Stimulated activated CD4-positive, alpha-beta T cell treated with anti-CD3 and anti-CD28 coated beads, Interleukin-12 subunit alpha, Interleukin-12 subunit beta, amount 100 ng/mL, for 4 hours (primary cell): Measurements from ENCODE around the gene SLC27A5.

Experiments
- DNase-seq: peaks from one replicate; pipeline ENCODE4 v3.0.0-alpha.2; 2020

Gene SLC27A5

GRCh38 chr19:58511353-58512208 lies at the start of gene SLC27A5:
SLC27A5 (minus strand) TSS chr19:58511992; CDS start chr19:58511955, 37 bp downstream.
- no peak for DNase-seq

GRCh38 chr19:58560921-58561320 lies 49.1 kb upstream of the SLC27A5 start:
- DNase-seq: no peak

- no peak for DNase-seq
Observed at GRCh38 chr19:58560007-58560887, 48.5 kb upstream of the SLC27A5 start.

- DNase-seq: peak; percentile 66
Observed at GRCh38 chr19:58559275-58560006, 47.6 kb upstream of the SLC27A5 start.

GRCh38 chr19:58558623-58559274 lies 47.0 kb upstream of the SLC27A5 start:
- peak; percentile 100 for DNase-seq

GRCh38 chr19:58558066-58558622 lies 46.4 kb upstream of the SLC27A5 start, which contains the start of gene UBE2M:
UBE2M (minus strand) TSS chr19:58558611; CDS start chr19:58558381, 230 bp downstream.
- no peak for DNase-seq

- DNase-seq: no peak
Observed at GRCh38 chr19:58557221-58558065, 45.7 kb upstream of the SLC27A5 start.

GRCh38 chr19:58556622-58557220 lies 44.9 kb upstream of the SLC27A5 start:
- no peak for DNase-seq

GRCh38 chr19:58555920-58556621 lies 44.3 kb upstream of the SLC27A5 start:
- DNase-seq: no peak

GRCh38 chr19:58555369-58555885 lies 43.6 kb upstream of the SLC27A5 start:
- no peak for DNase-seq

GRCh38 chr19:58554494-58555368 lies 42.9 kb upstream of the SLC27A5 start, which contains the start of gene CHMP2A:
CHMP2A (minus strand) TSS chr19:58555105; CDS start chr19:58554212, 893 bp downstream.
- DNase-seq: peak; percentile 98

GRCh38 chr19:58553799-58554493 lies 42.2 kb upstream of the SLC27A5 start:
- DNase-seq: no peak

- DNase-seq: no peak
Observed at GRCh38 chr19:58552655-58553054, 40.9 kb upstream of the SLC27A5 start.

GRCh38 chr19:58551577-58552471 lies 40.0 kb upstream of the SLC27A5 start:
- DNase-seq: no peak

- DNase-seq: no peak
Observed at GRCh38 chr19:58551123-58551497, 39.3 kb upstream of the SLC27A5 start.

- DNase-seq: no peak
Observed at GRCh38 chr19:58550362-58551122, 38.8 kb upstream of the SLC27A5 start.
